K562 (cell line): ENCODE measurements around the gene KDM2A. TPM values are rescaled to one million over a fixed set of nuclear protein-coding genes. Genes with fewer than 3 reads are reported as not detected.

ENCODE experiments used
- ATAC-seq: fragments of 200-7000 bp; cut with Tn5 transposase; 3 replicates; pipeline ENCODE4 v1.9.1; 2020; ENCODE audit warnings: moderate library complexity
- BruUV-seq: library from RNA; stranded (reverse); fragments of 400-500 nt; replicated peaks from 2 replicates; lab custom pipeline; 2021; lab: Mats Ljungman, UMichigan
- CTCF ChIA-PET: fragments of 300-600 bp; formaldehyde crosslinking; extraction: SDS; loops from one replicate; lab custom pipeline; 2021; ENCODE audit warnings: low intra/inter-chr PET ratio; lab: Yijun Ruan, JAX
- POLR2A ChIA-PET: fragments of 300-600, 350-650 bp; sonication (Branson Sonifier 250); formaldehyde crosslinking; extraction: SDS; loops from one replicate; lab custom pipeline; 2021; ENCODE audit warnings: antibody characterized with exemption, inconsistent platforms; lab: Yijun Ruan, JAX
- DNase-seq, 4 experiments: peaks; one replicate each; pipeline versions ENCODE4 v3.0.0 to v3.0.0-alpha.2; 2011 to 2018; ENCODE audit warnings: low spot score in 3 of 4, mixed read lengths in 3 of 4; ENCODE audit errors: extremely low read depth in 1 of 4
- FAIRE-seq: peaks from 2 replicates; lab custom pipeline; 2011; peaks lifted over from hg19 to GRCh38; lab: Jason Lieb, UNC
- H2AFZ ChIP-seq: 2 replicates; pipeline ENCODE4 v1.6.0; 2011; ENCODE audit warnings: low read depth, low read length, control low read depth, inconsistent platforms
- H3K27ac ChIP-seq: fragments of 200-600 bp; 3 replicates; pipeline ENCODE4 v1.8.0; 2011; ENCODE audit warnings: low read depth, mild to moderate bottlenecking, control low read depth, inconsistent platforms, low read length, moderate library complexity, mixed read lengths; ENCODE audit errors: extremely low read depth
- H3K27me3 ChIP-seq, 2 experiments: fragments of 300-600 bp in 1 of 2; 2 replicates in 1 of 2; 3 replicates in 1 of 2; pipeline versions ENCODE4 v1.6.0 to v1.8.0; 2011; ENCODE audit warnings: inconsistent platforms in 2 of 2, low read length in 2 of 2, mild to moderate bottlenecking in 1 of 2, mixed read lengths in 1 of 2, moderate library complexity in 1 of 2; ENCODE audit not compliant: control insufficient read depth in 2 of 2, insufficient read depth in 2 of 2
- H3K36me3 ChIP-seq: fragments of 300-600 bp; 3 replicates; pipeline ENCODE4 v1.8.0; 2011; ENCODE audit warnings: mild to moderate bottlenecking, low read length, inconsistent platforms; ENCODE audit not compliant: control insufficient read depth, insufficient read depth
- H3K4me1 ChIP-seq, 2 experiments: fragments of 200-600 bp in 1 of 2; replicated peaks in 1 of 2; 2 replicates in 1 of 2; 3 replicates in 1 of 2; pipeline versions ENCODE4 v1.5.1 to v1.8.0; 2011; ENCODE audit warnings: inconsistent platforms in 2 of 2, low read length in 2 of 2, mild to moderate bottlenecking in 1 of 2, mixed read lengths in 1 of 2, moderate library complexity in 1 of 2; ENCODE audit not compliant: control insufficient read depth in 2 of 2, insufficient read depth in 2 of 2
- H3K4me2 ChIP-seq: 2 replicates; pipeline ENCODE4 v1.6.1; 2011; ENCODE audit warnings: low read length, control low read depth, inconsistent platforms, mixed read lengths; ENCODE audit not compliant: insufficient read depth
- H3K4me3 ChIP-seq: fragments of 200-600 bp; sonication (generic), shearing (Covaris generic); 2 replicates; pipeline ENCODE4 v1.5.1; 2016; ENCODE audit warnings: control low read depth, inconsistent platforms
- H3K79me2 ChIP-seq: fragments of 200-600 bp; 3 replicates; pipeline ENCODE4 v1.8.0; 2011; ENCODE audit warnings: low read length, inconsistent platforms; ENCODE audit not compliant: control insufficient read depth, insufficient read depth
- H3K9ac ChIP-seq, 2 experiments: 2 replicates each; pipeline versions ENCODE4 v1.6.0 to v1.6.1; 2011; ENCODE audit warnings: low read depth in 2 of 2, low read length in 2 of 2, control low read depth in 1 of 2, inconsistent platforms in 1 of 2, mild to moderate bottlenecking in 1 of 2, mixed read lengths in 1 of 2; ENCODE audit not compliant: insufficient read depth in 1 of 2
- H3K9me1 ChIP-seq: one replicate; pipeline ENCODE4 v1.6.0; 2011; ENCODE audit warnings: inconsistent platforms, mild to moderate bottlenecking, low read length, moderate library complexity; ENCODE audit not compliant: control insufficient read depth, insufficient read depth
- H3K9me3 ChIP-seq: replicated peaks from 2 replicates; pipeline ENCODE4 v1.5.1; 2011; ENCODE audit warnings: low read depth, low read length, inconsistent platforms; ENCODE audit not compliant: control insufficient read depth, insufficient read depth
- H4K20me1 ChIP-seq: replicated peaks from 2 replicates; pipeline ENCODE4 v1.6.1; 2011; ENCODE audit warnings: low read length, inconsistent platforms, mixed read lengths; ENCODE audit not compliant: control insufficient read depth, insufficient read depth
- CEBPG ChIP-seq, 3 experiments: fragments of 200-800 bp in 1 of 3; sonication (Bioruptor generic) in 1 of 3; sonication (generic) in 1 of 3; formaldehyde crosslinking in 1 of 3; IDR thresholded peaks in 2 of 3; conservative IDR thresholded peaks in 1 of 3; 2 replicates each; pipeline versions ENCODE4 v1.6.1 to v1.8.0; 2016 to 2022; ENCODE audit warnings: missing compliant biosample characterization in 2 of 3, missing genetic modification characterization in 2 of 3, mild to moderate bottlenecking in 1 of 3, missing genetic modification reagents in 1 of 3
- ELK1 ChIP-seq: sonication (generic); formaldehyde crosslinking; IDR thresholded peaks from 2 replicates; pipeline ENCODE4 v1.8.1; 2022; ENCODE audit warnings: missing genetic modification reagents
- GATAD2B ChIP-seq: fragments of 450-650 bp; IDR thresholded peaks from 2 replicates; pipeline ENCODE4 v1.6.1; 2017; ENCODE audit warnings: mild to moderate bottlenecking, borderline replicate concordance
- HIVEP1 ChIP-seq: fragments of 250-450 bp; sonication (Bioruptor Pico); IDR thresholded peaks from 2 replicates; pipeline ENCODE4 v1.4.0; 2020; ENCODE audit warnings: mild to moderate bottlenecking
- KLF10 ChIP-seq: fragments of 250-450 bp; sonication (Bioruptor Pico); IDR thresholded peaks from 2 replicates; pipeline ENCODE4 v1.6.1; 2021; ENCODE audit warnings: matching md5 sums
- POLR2G ChIP-seq: fragments of 200-400 bp; formaldehyde crosslinking; IDR thresholded peaks from 2 replicates; pipeline ENCODE4 v1.6.1; 2017; ENCODE audit warnings: low read depth, mild to moderate bottlenecking, antibody characterized with exemption, low read length, moderate library complexity
- RBFOX2 ChIP-seq: fragments of 200-400 bp; formaldehyde crosslinking; IDR thresholded peaks from 2 replicates; pipeline ENCODE4 v1.6.1; 2017; ENCODE audit warnings: low read depth, mild to moderate bottlenecking, low read length, moderate library complexity
- ZBTB11 ChIP-seq, 3 experiments: fragments of 200-800 bp in 1 of 3; fragments of 250-450 bp in 1 of 3; fragments of 450-650 bp in 1 of 3; sonication (Bioruptor Pico) in 1 of 3; sonication (Bioruptor generic) in 1 of 3; formaldehyde crosslinking in 1 of 3; IDR thresholded peaks; 2 replicates each; pipeline versions ENCODE4 v1.6.1 to v1.8.0; 2016 to 2022; ENCODE audit warnings: mild to moderate bottlenecking in 2 of 3, missing genetic modification characterization in 2 of 3, missing compliant biosample characterization in 1 of 3, moderate library complexity in 1 of 3
- ZBTB17 ChIP-seq: fragments of 450-650 bp; formaldehyde crosslinking; IDR thresholded peaks from 2 replicates; pipeline ENCODE4 v1.4.0; 2020; ENCODE audit warnings: mild to moderate bottlenecking
- ZBTB33 ChIP-seq: sonication (generic); formaldehyde crosslinking; IDR thresholded peaks from 2 replicates; pipeline ENCODE4 v1.8.1; 2023; ENCODE audit warnings: mild to moderate bottlenecking, missing genetic modification reagents
- ZNF740 ChIP-seq, 3 experiments: fragments of 200-800 bp in 1 of 3; sonication (Bioruptor generic) in 1 of 3; sonication (generic) in 1 of 3; formaldehyde crosslinking in 1 of 3; IDR thresholded peaks; 2 replicates each; pipeline versions ENCODE4 v1.6.1 to v1.8.0; 2016 to 2022; ENCODE audit warnings: mild to moderate bottlenecking in 2 of 3, missing compliant biosample characterization in 2 of 3, missing genetic modification characterization in 2 of 3, missing genetic modification reagents in 1 of 3
- ZNF75A ChIP-seq: fragments of 450-650 bp; formaldehyde crosslinking; IDR thresholded peaks from 2 replicates; pipeline ENCODE4 v1.4.0; 2020; ENCODE audit warnings: mild to moderate bottlenecking
- WGBS: fragments of 100-300 bp; shearing (Covaris generic); methylation state at CpG from one replicate; pipeline ENCODE4 v1.1.6; 2016; ENCODE audit warnings: low coverage, mixed read lengths; ENCODE audit not compliant: insufficient coverage; ENCODE audit errors: missing lambda C conversion rate; 5-methylcytosine and 5-hydroxymethylcytosine counted together
- in situ Hi-C: fragments of 300-500 bp; cut with MboI; formaldehyde crosslinking; loops from 4 replicates; pipeline ENCODE4 v1.15.0; 2018; ENCODE audit warnings: inconsistent platforms, mixed read lengths
- intact Hi-C: fragments of 100-400 bp; cut with micrococcal nuclease; formaldehyde crosslinking; loops from 2 replicates; pipeline ENCODE4 v1.14.2; 2022
- polyA plus RNA-seq, 8 experiments: library from polyadenylated mRNA; depleted of rRNA in 4 of 8; stranded (reverse) in 5 of 8; unstranded in 3 of 8; fragments of >200 nt; fragmentation: Nextera tagmentation in 2 of 8; fragmentation: Illumina TruSeq in 1 of 8; extraction: Ambion mirVana in 2 of 8; extraction: Trizol in 1 of 8; gene quantifications; 2 replicates each; pipeline versions ENCODE4 v1.2.1 to v1.2.3, GENCODE V29; 2011 to 2014; ENCODE audit warnings: inconsistent platforms in 1 of 8, missing spikeins in 1 of 8
- total RNA-seq, 7 experiments: library from RNA; depleted of rRNA in 6 of 7; stranded (reverse); fragments of >200 nt in 6 of 7; fragmentation: Illumina TruSeq in 2 of 7; extraction: Trizol in 2 of 7; gene quantifications; 2 replicates each; pipeline versions ENCODE4 v1.2.1 to v1.2.3, GENCODE V29; 2011 to 2021; ENCODE audit warnings: low replicate concordance in 1 of 7

KDM2A gene
- total and polyA plus RNA-seq, 9 of the 15 experiments (the other 6 are each of a cell fraction or from before 2014, with no cell fraction given): 5.0 to 39.3 (median 21.3) TPM

- peaks cover 0 to 47% of the 10 kb centered on the region in 2 experiments; a peak in 2 of 5 replicates for H3K4me1 ChIP-seq
- intact Hi-C loops (no loop called here), in situ Hi-C loops (no loop called here)
- POLR2A ChIA-PET: interaction anchor here (0.6 to 0.8 kb wide), 2 partner anchors 10 to 25 kb away, joined by 4 to 5 read pairs; no protein-coding TSS in a partner anchor
- FAIRE-seq: no peak
- H3K4me3 ChIP-seq: no peak overlapping the region
- no peaks in the 10 kb centered on the region for H3K79me2 ChIP-seq
- no peaks in the 10 kb centered on the region for H3K9me3 ChIP-seq
- no peak overlapping the region for H3K27ac ChIP-seq
- no TSS peak for BruUV-seq
- H3K27me3 ChIP-seq: no peaks in the 10 kb centered on the region
- H2AFZ ChIP-seq: no peak overlapping the region
- 66% methylated on average over 27 of the region's 43 CpGs for WGBS
- CTCF ChIA-PET: no interaction called here
- H3K4me2 ChIP-seq: no peak overlapping the region
- no peak overlapping the region for H3K9ac ChIP-seq
- H4K20me1 ChIP-seq: no peaks in the 10 kb centered on the region
- H3K9me1 ChIP-seq: no peaks in the 10 kb centered on the region
- peak; percentile 27; the same call in 1 of the 3 replicates for ATAC-seq
- peak in 1 of 4 experiments; percentile 9 for DNase-seq
- peaks cover 32% of the 10 kb centered on the region; the same call in 2 of the 3 replicates for H3K36me3 ChIP-seq
- peak; percentile 91 for TF ChIP-seq ZBTB33 (CRISPR knock-in tag)
- no peak for TF ChIP-seq ZNF740 (CRISPR knock-in tag; IDR thresholded peaks at IDR 0.05)
- no peak for TF ChIP-seq ZNF740 (tag; IDR thresholded peaks at IDR 0.05)
- 0 out of 6 replicates have a peak, but pooled peaks of 1 of the 3 experiments have one; percentile 37 for TF ChIP-seq ZBTB11 (CRISPR knock-in tag; IDR thresholded peaks at IDR 0.05)
- no peak for TF ChIP-seq HIVEP1 (CRISPR knock-in tag)
- TF ChIP-seq GATAD2B: no peak
- TF ChIP-seq ELK1 (CRISPR knock-in tag): no peak
- no peak for TF ChIP-seq ZBTB17 (CRISPR knock-in tag)
- peak; percentile 21 for TF ChIP-seq POLR2G
- no peak for TF ChIP-seq CEBPG (CRISPR knock-in tag; IDR thresholded peaks at IDR 0.05)
- no peak for TF ChIP-seq CEBPG (tag; conservative IDR thresholded peaks at IDR 0.05 in 1 of 2, IDR thresholded peaks at IDR 0.05 in 1 of 2)
- TF ChIP-seq ZNF75A (CRISPR knock-in tag): no peak
- TF ChIP-seq RBFOX2: 0 out of 2 replicates have a peak, but pooled peaks have one; percentile 34
- TF ChIP-seq KLF10: no peak
These were observed 184.9 kb downstream of the KDM2A start for GRCh38 chr11:67303835-67304411.
